Measurements from ENCODE around the gene SORD. TPM values are rescaled to one million over a fixed set of nuclear protein-coding genes. Genes with fewer than 3 reads are reported as not detected.
"Not testable (repeated sequence)": the region's sequence is repeated elsewhere in the genome, so short reads cannot be mapped to it uniquely, and the experiment has no call there.

SORD gene
- total RNA-seq, 1 experiment from 2014 or later: 116 TPM

DNA sequence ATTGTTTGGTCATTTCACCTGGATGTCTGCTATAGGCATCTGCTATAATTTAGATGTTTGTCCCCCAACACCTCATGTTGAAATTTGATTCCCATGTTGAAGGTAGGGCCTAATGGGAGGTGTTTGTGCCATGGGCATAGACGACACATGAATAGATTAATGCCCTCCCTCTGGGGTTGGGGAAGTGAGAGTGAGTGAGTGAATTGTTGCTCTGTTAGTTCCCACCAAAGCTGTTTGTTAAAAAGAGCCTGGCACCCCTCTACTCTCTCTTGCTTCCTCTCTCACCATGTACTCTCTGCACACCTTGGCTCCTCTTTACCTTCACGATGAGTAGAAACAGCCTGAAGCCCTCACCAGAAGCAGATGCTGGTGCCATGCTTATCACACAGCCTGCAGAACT, 23.9 kb upstream of the SORD start:
- Histone ChIP-seq H4K20me1 (ENCODE audit: insufficient read depth) (no peaks in the 10 kb centered on the region), H3K79me2 (ENCODE audit: insufficient read depth, low read length) (no peaks in the 10 kb centered on the region), H3K9me2 (ENCODE audit: insufficient read depth) (no peaks in the 10 kb centered on the region), H3K36me3 (ENCODE audit: control insufficient read depth in 1 of 2, insufficient read depth in 2 of 2, low read length in 2 of 2) (no peaks in the 10 kb centered on the region), H3K27me3 (ENCODE audit: insufficient read depth, low read length) (no peaks in the 10 kb centered on the region), H3K9me3 (ENCODE audit: control insufficient read depth in 1 of 2, insufficient read depth in 1 of 2, low read depth in 1 of 2, low read length in 2 of 2) (no peaks in the 10 kb centered on the region), H2AFZ (ENCODE audit: low read depth, low read length, poor library complexity, severe bottlenecking) (no peak overlapping the region), H3K27ac (ENCODE audit: low read depth, low read length) (no peak overlapping the region), H3K9ac (ENCODE audit: low read length) (no peak overlapping the region), H3K4me2 (ENCODE audit: low read length) (no peak overlapping the region), H3K4me3 (replicated peaks in 1 of 2; ENCODE audit: low read depth in 1 of 2, low read length in 2 of 2) (no peak overlapping the region), H3K4me1 (ENCODE audit: control insufficient read depth in 1 of 2, insufficient read depth in 2 of 2, low read length in 2 of 2) (no peaks in the 10 kb centered on the region)
- no peak for TF ChIP-seq EZH2 (IDR thresholded peaks at IDR 0.05)
- no peak for TF ChIP-seq CEBPB (IDR thresholded peaks at IDR 0.05; ENCODE audit: low read depth)
- TF ChIP-seq, protein P1, sequence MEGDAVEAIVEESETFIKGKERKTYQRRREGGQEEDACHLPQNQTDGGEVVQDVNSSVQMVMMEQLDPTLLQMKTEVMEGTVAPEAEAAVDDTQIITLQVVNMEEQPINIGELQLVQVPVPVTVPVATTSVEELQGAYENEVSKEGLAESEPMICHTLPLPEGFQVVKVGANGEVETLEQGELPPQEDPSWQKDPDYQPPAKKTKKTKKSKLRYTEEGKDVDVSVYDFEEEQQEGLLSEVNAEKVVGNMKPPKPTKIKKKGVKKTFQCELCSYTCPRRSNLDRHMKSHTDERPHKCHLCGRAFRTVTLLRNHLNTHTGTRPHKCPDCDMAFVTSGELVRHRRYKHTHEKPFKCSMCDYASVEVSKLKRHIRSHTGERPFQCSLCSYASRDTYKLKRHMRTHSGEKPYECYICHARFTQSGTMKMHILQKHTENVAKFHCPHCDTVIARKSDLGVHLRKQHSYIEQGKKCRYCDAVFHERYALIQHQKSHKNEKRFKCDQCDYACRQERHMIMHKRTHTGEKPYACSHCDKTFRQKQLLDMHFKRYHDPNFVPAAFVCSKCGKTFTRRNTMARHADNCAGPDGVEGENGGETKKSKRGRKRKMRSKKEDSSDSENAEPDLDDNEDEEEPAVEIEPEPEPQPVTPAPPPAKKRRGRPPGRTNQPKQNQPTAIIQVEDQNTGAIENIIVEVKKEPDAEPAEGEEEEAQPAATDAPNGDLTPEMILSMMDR (IDR thresholded peaks at IDR 0.05 in 2 of 3, conservative IDR thresholded peaks at IDR 0.05 in 1 of 3; ENCODE audit: borderline replicate concordance in 1 of 3, insufficient read depth in 1 of 3, low read depth in 2 of 3, low read length in 2 of 3): no peak
- no peak for TF ChIP-seq FOSL1 (IDR thresholded peaks at IDR 0.05; ENCODE audit: low read depth)
- no peak for TF ChIP-seq POLR2A (IDR thresholded peaks at IDR 0.05; ENCODE audit: borderline replicate concordance, extremely low read depth, insufficient read depth, insufficient read length)
- TF ChIP-seq, protein P2, sequence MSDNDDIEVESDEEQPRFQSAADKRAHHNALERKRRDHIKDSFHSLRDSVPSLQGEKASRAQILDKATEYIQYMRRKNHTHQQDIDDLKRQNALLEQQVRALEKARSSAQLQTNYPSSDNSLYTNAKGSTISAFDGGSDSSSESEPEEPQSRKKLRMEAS (IDR thresholded peaks at IDR 0.05): no peak
- TF ChIP-seq CBX3 (IDR thresholded peaks at IDR 0.05; ENCODE audit: low read depth): no peak
- no peak for TF ChIP-seq EZH2phosphoT487 (IDR thresholded peaks at IDR 0.05; ENCODE audit: borderline replicate concordance)
- TF ChIP-seq, protein P3, sequence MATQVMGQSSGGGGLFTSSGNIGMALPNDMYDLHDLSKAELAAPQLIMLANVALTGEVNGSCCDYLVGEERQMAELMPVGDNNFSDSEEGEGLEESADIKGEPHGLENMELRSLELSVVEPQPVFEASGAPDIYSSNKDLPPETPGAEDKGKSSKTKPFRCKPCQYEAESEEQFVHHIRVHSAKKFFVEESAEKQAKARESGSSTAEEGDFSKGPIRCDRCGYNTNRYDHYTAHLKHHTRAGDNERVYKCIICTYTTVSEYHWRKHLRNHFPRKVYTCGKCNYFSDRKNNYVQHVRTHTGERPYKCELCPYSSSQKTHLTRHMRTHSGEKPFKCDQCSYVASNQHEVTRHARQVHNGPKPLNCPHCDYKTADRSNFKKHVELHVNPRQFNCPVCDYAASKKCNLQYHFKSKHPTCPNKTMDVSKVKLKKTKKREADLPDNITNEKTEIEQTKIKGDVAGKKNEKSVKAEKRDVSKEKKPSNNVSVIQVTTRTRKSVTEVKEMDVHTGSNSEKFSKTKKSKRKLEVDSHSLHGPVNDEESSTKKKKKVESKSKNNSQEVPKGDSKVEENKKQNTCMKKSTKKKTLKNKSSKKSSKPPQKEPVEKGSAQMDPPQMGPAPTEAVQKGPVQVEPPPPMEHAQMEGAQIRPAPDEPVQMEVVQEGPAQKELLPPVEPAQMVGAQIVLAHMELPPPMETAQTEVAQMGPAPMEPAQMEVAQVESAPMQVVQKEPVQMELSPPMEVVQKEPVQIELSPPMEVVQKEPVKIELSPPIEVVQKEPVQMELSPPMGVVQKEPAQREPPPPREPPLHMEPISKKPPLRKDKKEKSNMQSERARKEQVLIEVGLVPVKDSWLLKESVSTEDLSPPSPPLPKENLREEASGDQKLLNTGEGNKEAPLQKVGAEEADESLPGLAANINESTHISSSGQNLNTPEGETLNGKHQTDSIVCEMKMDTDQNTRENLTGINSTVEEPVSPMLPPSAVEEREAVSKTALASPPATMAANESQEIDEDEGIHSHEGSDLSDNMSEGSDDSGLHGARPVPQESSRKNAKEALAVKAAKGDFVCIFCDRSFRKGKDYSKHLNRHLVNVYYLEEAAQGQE (IDR thresholded peaks at IDR 0.05; ENCODE audit: low read depth): no peak
- TF ChIP-seq ZNF274 (IDR thresholded peaks at IDR 0.05; ENCODE audit: low read depth, low read length): no peak
- no peak for TF ChIP-seq SRF (IDR thresholded peaks at IDR 0.05; ENCODE audit: low read depth)
- TF ChIP-seq ELF1 (IDR thresholded peaks at IDR 0.05; ENCODE audit: borderline replicate concordance, low read depth): no peak
- no TSS peak for BruUV-seq (replicated peaks)
- no peak for ATAC-seq
- ChIA-PET CTCF (no interaction called here), RAD21 (ENCODE audit: low non-redundant PET in 1 of 2, low total read pairs in 2 of 2, uncharacterized antibody in 2 of 2, unreplicated experiment in 2 of 2) (no interaction called here), POLR2A (no interaction called here)
- intact Hi-C loops (cut with micrococcal nuclease): no loop called here
- no peak for DNase-seq (ENCODE audit: low read depth, low spot score)

DNA sequence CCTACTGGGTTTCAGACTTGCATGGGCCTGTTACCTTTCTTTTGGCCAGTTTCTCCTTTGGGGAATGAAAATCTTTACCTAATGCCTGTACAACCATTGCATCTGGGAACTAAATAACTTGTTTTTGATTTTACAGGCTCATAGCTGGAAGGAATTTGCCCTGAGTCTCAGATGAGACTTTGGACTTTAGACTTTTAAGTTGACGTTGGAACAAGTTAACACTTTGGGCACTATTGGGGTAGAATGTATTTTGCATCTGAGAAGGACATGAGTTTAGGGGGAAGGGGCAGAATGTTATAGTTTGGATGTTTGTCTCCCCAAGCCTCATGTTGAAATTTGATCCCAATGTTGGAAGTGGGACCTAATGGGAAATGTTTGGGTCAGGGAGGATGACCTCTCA, 21.8 kb upstream of the SORD start:
- H3K4me3 ChIP-seq (replicated peaks in 1 of 2; ENCODE audit: low read depth in 1 of 2, low read length in 2 of 2); H3K4me1 ChIP-seq (ENCODE audit: control insufficient read depth in 1 of 2, insufficient read depth in 2 of 2, low read length in 2 of 2); H4K20me1 ChIP-seq (ENCODE audit: insufficient read depth); DNase-seq (ENCODE audit: low read depth, low spot score); CTCF ChIA-PET; H3K9me3 ChIP-seq (ENCODE audit: control insufficient read depth in 1 of 2, insufficient read depth in 1 of 2, low read depth in 1 of 2, low read length in 2 of 2); BruUV-seq (replicated peaks); H2AFZ ChIP-seq (ENCODE audit: low read depth, low read length, poor library complexity, severe bottlenecking); POLR2A ChIA-PET; RAD21 ChIA-PET (ENCODE audit: low non-redundant PET in 1 of 2, low total read pairs in 2 of 2, uncharacterized antibody in 2 of 2, unreplicated experiment in 2 of 2); H3K27ac ChIP-seq (ENCODE audit: low read depth, low read length); H3K4me2 ChIP-seq (ENCODE audit: low read length); ATAC-seq; H3K79me2 ChIP-seq (ENCODE audit: insufficient read depth, low read length); H3K36me3 ChIP-seq (ENCODE audit: control insufficient read depth in 1 of 2, insufficient read depth in 2 of 2, low read length in 2 of 2); H3K9me2 ChIP-seq (ENCODE audit: insufficient read depth); H3K27me3 ChIP-seq (ENCODE audit: insufficient read depth, low read length); intact Hi-C loops (cut with micrococcal nuclease); H3K9ac ChIP-seq (ENCODE audit: low read length): not testable (repeated sequence)

Data from HCT116 (cell line).